Measurements from ENCODE around the gene IQCH. TPM values are rescaled to one million over a fixed set of nuclear protein-coding genes. Genes with fewer than 3 reads are reported as not detected.

IQCH gene
- total and polyA plus RNA-seq, 2 of the 4 experiments (the other 2 are of a cell fraction), result 0.60 to 2.5 TPM

DNA sequence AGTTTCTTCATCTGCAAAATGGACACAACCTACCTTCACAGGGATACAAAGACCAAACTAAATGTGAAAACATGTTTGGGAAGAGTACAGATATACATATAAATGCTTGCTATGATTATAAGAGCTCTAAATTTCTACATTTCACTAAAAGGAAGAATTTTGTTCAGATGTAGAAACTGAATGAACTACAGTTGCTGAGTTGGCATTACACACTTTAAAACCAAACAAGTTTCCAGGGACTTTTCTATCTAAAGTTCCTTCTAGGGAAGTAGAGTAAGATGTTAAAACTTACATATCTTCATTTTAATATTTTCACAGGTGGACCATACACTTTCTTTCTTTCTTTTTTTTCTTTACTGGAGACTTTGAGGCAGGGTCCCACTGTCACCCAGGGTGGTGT is 4.8 kb upstream of the IQCH start:
- CTCF ChIA-PET, result no interaction called here
- dilution Hi-C loops (cut with HindIII; ENCODE audit: low sequenced_read_pairs, unreplicated experiment), result no loop called here

More for the DNA sequence above, 4.8 kb upstream of the IQCH start:
- no peak for DNase-seq
- no peak overlapping the region for H4K8ac ChIP-seq (ENCODE audit: low read depth in 2 of 2, low read length in 2 of 2)
- no peak overlapping the region for H2AK9ac ChIP-seq (replicated peaks; ENCODE audit: low read depth, low read length, poor library complexity)
- no peak overlapping the region for H4K91ac ChIP-seq (ENCODE audit: insufficient read depth, low read depth, low read length)
- no peak overlapping the region for H3K4me2 ChIP-seq (ENCODE audit: low read depth, low read length)
- POLR2A ChIA-PET (ENCODE audit: unreplicated experiment), result no interaction called here
- H3K36me3 ChIP-seq (ENCODE audit: control insufficient read depth, insufficient read depth, low read length), result peaks cover 6% of the 10 kb centered on the region; the same call in 1 of the 2 replicates
- no TSS peak for BruUV-seq (replicated peaks)
- peaks cover 20 to 77% of the 10 kb centered on the region in 2 experiments for H3K79me1 ChIP-seq (ENCODE audit: low read depth in 1 of 2, low read length in 2 of 2)
- peaks cover 2% of the 10 kb centered on the region; the same call in 1 of the 2 replicates for H3K4me1 ChIP-seq (ENCODE audit: control insufficient read depth, insufficient read depth, low read length)
- no peak for ATAC-seq (ENCODE audit: low read depth)
- no peak overlapping the region for H3K4ac ChIP-seq (ENCODE audit: low read depth, low read length)
- H4K5ac ChIP-seq (ENCODE audit: low read depth, low read length), result no peak overlapping the region
- H3K27ac ChIP-seq (ENCODE audit: insufficient read depth, low read length), result no peak overlapping the region
- no peaks in the 10 kb centered on the region for H3K27me3 ChIP-seq (ENCODE audit: control insufficient read depth, insufficient read depth, low read length)
- H3K18ac ChIP-seq (ENCODE audit: low read depth, low read length), result no peak overlapping the region
- no peak overlapping the region for H3K9ac ChIP-seq (ENCODE audit: low read depth, low read length)
- no peak overlapping the region for H2BK5ac ChIP-seq (ENCODE audit: low read depth, low read length, poor library complexity, severe bottlenecking)
- H3K4me3 ChIP-seq (ENCODE audit: insufficient read depth, low read depth, low read length), result no peak overlapping the region
- no peak overlapping the region for H3K56ac ChIP-seq (ENCODE audit: extremely low read depth, insufficient read depth, low read length)
- in situ Hi-C loops (cut with MboI; ENCODE audit: low sequenced_read_pairs), result no loop called here
- H2AK5ac ChIP-seq (ENCODE audit: low read depth, low read length), result no peak overlapping the region
- H2AFZ ChIP-seq (replicated peaks; ENCODE audit: low read length, poor library complexity), result no peak overlapping the region
- no peak overlapping the region for H3K14ac ChIP-seq (replicated peaks; ENCODE audit: low read depth, low read length)
- no peak overlapping the region for H2BK120ac ChIP-seq (ENCODE audit: low read depth, low read length)
- TF ChIP-seq MAFK (IDR thresholded peaks at IDR 0.05; ENCODE audit: low read depth, low read length) (peak; percentile 51; the same call in 1 of the 2 replicates), POLR2A (IDR thresholded peaks at IDR 0.05; ENCODE audit: low read depth, low read length) (no peak), MAZ (IDR thresholded peaks at IDR 0.05; ENCODE audit: borderline replicate concordance, low read depth, low read length) (no peak)
- no peak overlapping the region for H2BK20ac ChIP-seq (ENCODE audit: low read depth, low read length)
- H2BK15ac ChIP-seq (ENCODE audit: low read depth, low read length), result no peak overlapping the region
- peaks cover 4% of the 10 kb centered on the region; the same call in 1 of the 2 replicates for H4K20me1 ChIP-seq (ENCODE audit: insufficient read depth, low read length)
- intact Hi-C loops (cut with micrococcal nuclease), result loop anchor here (5.0 kb wide), 1 partner anchor 38 kb away; no protein-coding TSS in a partner anchor
- no peak overlapping the region for H3K23ac ChIP-seq (ENCODE audit: low read depth, low read length)
- 0 out of 2 replicates have a peak, but pooled peaks cover 4% of the 10 kb centered on the region for H3K9me1 ChIP-seq (ENCODE audit: insufficient read depth, low read length)
- no peaks in the 10 kb centered on the region for H3K9me3 ChIP-seq (ENCODE audit: control insufficient read depth, insufficient read depth, low read length)
